PC-9 (cell line): ENCODE data around the gene CAMTA1.

Experiments
- CTCF ChIP-seq: fragments of 200-600 bp; sonication (generic); conservative IDR thresholded peaks from 2 replicates; pipeline ENCODE4 v1.6.1; 2017; ENCODE audit warnings: mixed run types, antibody characterized with exemption, mild to moderate bottlenecking, moderate library complexity
- EZH2 ChIP-seq: fragments of 200-600 bp; sonication (generic); IDR thresholded peaks from 2 replicates; pipeline ENCODE4 v1.8.0; 2017; ENCODE audit warnings: antibody characterized with exemption, low read depth

GRCh38 chr1:7558921-7559869, 773.9 kb downstream of the CAMTA1 start:
- no peak for TF ChIP-seq CTCF
- no peak for TF ChIP-seq EZH2
